K562 (cell line): Measurements from ENCODE around the gene FANK1. TPM values are rescaled to one million over a fixed set of nuclear protein-coding genes. Genes with fewer than 3 reads are reported as not detected.
A peak's percentile ranks its signal among the peaks of the same experiment; 100 is the strongest.
"Not testable (repeated sequence)": the region's sequence is repeated elsewhere in the genome, so short reads cannot be mapped to it uniquely, and the experiment has no call there.

Experiments used
- ATAC-seq: fragments of 200-7000 bp; cut with Tn5 transposase; 3 replicates; pipeline ENCODE4 v1.9.1; 2020; ENCODE audit warnings: moderate library complexity
- BruUV-seq: library from RNA; stranded (reverse); fragments of 400-500 nt; replicated peaks from 2 replicates; lab custom pipeline; 2021; lab: Mats Ljungman, UMichigan
- CTCF ChIA-PET: fragments of 300-600 bp; formaldehyde crosslinking; extraction: SDS; loops from one replicate; lab custom pipeline; 2021; ENCODE audit warnings: low intra/inter-chr PET ratio; lab: Yijun Ruan, JAX
- POLR2A ChIA-PET: fragments of 300-600, 350-650 bp; sonication (Branson Sonifier 250); formaldehyde crosslinking; extraction: SDS; loops from one replicate; lab custom pipeline; 2021; ENCODE audit warnings: antibody characterized with exemption, inconsistent platforms; lab: Yijun Ruan, JAX
- DNase-seq, 4 experiments: peaks; one replicate each; pipeline versions ENCODE4 v3.0.0 to v3.0.0-alpha.2; 2011 to 2018; ENCODE audit warnings: low spot score in 3 of 4, mixed read lengths in 3 of 4; ENCODE audit errors: extremely low read depth in 1 of 4
- FAIRE-seq: peaks from 2 replicates; lab custom pipeline; 2011; peaks lifted over from hg19 to GRCh38; lab: Jason Lieb, UNC
- H2AFZ ChIP-seq: 2 replicates; pipeline ENCODE4 v1.6.0; 2011; ENCODE audit warnings: low read depth, low read length, control low read depth, inconsistent platforms
- H3K27ac ChIP-seq: fragments of 200-600 bp; 3 replicates; pipeline ENCODE4 v1.8.0; 2011; ENCODE audit warnings: low read depth, mild to moderate bottlenecking, control low read depth, inconsistent platforms, low read length, moderate library complexity, mixed read lengths; ENCODE audit errors: extremely low read depth
- H3K27me3 ChIP-seq, 2 experiments: fragments of 300-600 bp in 1 of 2; 2 replicates in 1 of 2; 3 replicates in 1 of 2; pipeline versions ENCODE4 v1.6.0 to v1.8.0; 2011; ENCODE audit warnings: inconsistent platforms in 2 of 2, low read length in 2 of 2, mild to moderate bottlenecking in 1 of 2, mixed read lengths in 1 of 2, moderate library complexity in 1 of 2; ENCODE audit not compliant: control insufficient read depth in 2 of 2, insufficient read depth in 2 of 2
- H3K36me3 ChIP-seq: fragments of 300-600 bp; 3 replicates; pipeline ENCODE4 v1.8.0; 2011; ENCODE audit warnings: mild to moderate bottlenecking, low read length, inconsistent platforms; ENCODE audit not compliant: control insufficient read depth, insufficient read depth
- H3K4me1 ChIP-seq, 2 experiments: fragments of 200-600 bp in 1 of 2; replicated peaks in 1 of 2; 2 replicates in 1 of 2; 3 replicates in 1 of 2; pipeline versions ENCODE4 v1.5.1 to v1.8.0; 2011; ENCODE audit warnings: inconsistent platforms in 2 of 2, low read length in 2 of 2, mild to moderate bottlenecking in 1 of 2, mixed read lengths in 1 of 2, moderate library complexity in 1 of 2; ENCODE audit not compliant: control insufficient read depth in 2 of 2, insufficient read depth in 2 of 2
- H3K4me2 ChIP-seq: 2 replicates; pipeline ENCODE4 v1.6.1; 2011; ENCODE audit warnings: low read length, control low read depth, inconsistent platforms, mixed read lengths; ENCODE audit not compliant: insufficient read depth
- H3K4me3 ChIP-seq: fragments of 200-600 bp; sonication (generic), shearing (Covaris generic); 2 replicates; pipeline ENCODE4 v1.5.1; 2016; ENCODE audit warnings: control low read depth, inconsistent platforms
- H3K79me2 ChIP-seq: fragments of 200-600 bp; 3 replicates; pipeline ENCODE4 v1.8.0; 2011; ENCODE audit warnings: low read length, inconsistent platforms; ENCODE audit not compliant: control insufficient read depth, insufficient read depth
- H3K9ac ChIP-seq, 2 experiments: 2 replicates each; pipeline versions ENCODE4 v1.6.0 to v1.6.1; 2011; ENCODE audit warnings: low read depth in 2 of 2, low read length in 2 of 2, control low read depth in 1 of 2, inconsistent platforms in 1 of 2, mild to moderate bottlenecking in 1 of 2, mixed read lengths in 1 of 2; ENCODE audit not compliant: insufficient read depth in 1 of 2
- H3K9me1 ChIP-seq: one replicate; pipeline ENCODE4 v1.6.0; 2011; ENCODE audit warnings: inconsistent platforms, mild to moderate bottlenecking, low read length, moderate library complexity; ENCODE audit not compliant: control insufficient read depth, insufficient read depth
- H3K9me3 ChIP-seq: replicated peaks from 2 replicates; pipeline ENCODE4 v1.5.1; 2011; ENCODE audit warnings: low read depth, low read length, inconsistent platforms; ENCODE audit not compliant: control insufficient read depth, insufficient read depth
- H4K20me1 ChIP-seq: replicated peaks from 2 replicates; pipeline ENCODE4 v1.6.1; 2011; ENCODE audit warnings: low read length, inconsistent platforms, mixed read lengths; ENCODE audit not compliant: control insufficient read depth, insufficient read depth
- CHAMP1 ChIP-seq: fragments of 450-650 bp; IDR thresholded peaks from 2 replicates; pipeline ENCODE4 v1.6.1; 2016; ENCODE audit warnings: mild to moderate bottlenecking
- RAD21 ChIP-seq, 2 experiments: fragments of 250-450 bp in 1 of 2; fragments of 450-650 bp in 1 of 2; sonication (Bioruptor Pico) in 1 of 2; formaldehyde crosslinking in 1 of 2; IDR thresholded peaks in 1 of 2; conservative IDR thresholded peaks in 1 of 2; 2 replicates each; pipeline versions ENCODE4 v1.4.0 to v1.8.0; 2020 to 2022; ENCODE audit warnings: mild to moderate bottlenecking in 2 of 2, moderate library complexity in 1 of 2
- SMC3 ChIP-seq: conservative IDR thresholded peaks from 2 replicates; pipeline ENCODE4 v1.6.1; 2011; ENCODE audit warnings: low read depth, low read length, improper control_type of control experiment; ENCODE audit not compliant: insufficient read depth
- WHSC1 ChIP-seq: IDR thresholded peaks from one replicate; pipeline ENCODE4 v1.6.1; 2012; ENCODE audit warnings: low read length, control low read depth, inconsistent platforms
- WGBS: fragments of 100-300 bp; shearing (Covaris generic); methylation state at CpG from one replicate; pipeline ENCODE4 v1.1.6; 2016; ENCODE audit warnings: low coverage, mixed read lengths; ENCODE audit not compliant: insufficient coverage; ENCODE audit errors: missing lambda C conversion rate; 5-methylcytosine and 5-hydroxymethylcytosine counted together
- in situ Hi-C: fragments of 300-500 bp; cut with MboI; formaldehyde crosslinking; loops from 4 replicates; pipeline ENCODE4 v1.15.0; 2018; ENCODE audit warnings: inconsistent platforms, mixed read lengths
- intact Hi-C: fragments of 100-400 bp; cut with micrococcal nuclease; formaldehyde crosslinking; loops from 2 replicates; pipeline ENCODE4 v1.14.2; 2022
- polyA plus RNA-seq, 8 experiments: library from polyadenylated mRNA; depleted of rRNA in 4 of 8; stranded (reverse) in 5 of 8; unstranded in 3 of 8; fragments of >200 nt; fragmentation: Nextera tagmentation in 2 of 8; fragmentation: Illumina TruSeq in 1 of 8; extraction: Ambion mirVana in 2 of 8; extraction: Trizol in 1 of 8; gene quantifications; 2 replicates each; pipeline versions ENCODE4 v1.2.1 to v1.2.3, GENCODE V29; 2011 to 2014; ENCODE audit warnings: inconsistent platforms in 1 of 8, missing spikeins in 1 of 8
- total RNA-seq, 7 experiments: library from RNA; depleted of rRNA in 6 of 7; stranded (reverse); fragments of >200 nt in 6 of 7; fragmentation: Illumina TruSeq in 2 of 7; extraction: Trizol in 2 of 7; gene quantifications; 2 replicates each; pipeline versions ENCODE4 v1.2.1 to v1.2.3, GENCODE V29; 2011 to 2021; ENCODE audit warnings: low replicate concordance in 1 of 7
- TF ChIP-seq, protein P1 (sequence below): IDR thresholded peaks from 2 replicates; pipeline ENCODE4 v1.6.1; 2011; ENCODE audit warnings: borderline replicate concordance, low read depth, mild to moderate bottlenecking, moderate library complexity, low read length; ENCODE audit not compliant: insufficient read depth, poor library complexity, severe bottlenecking

Gene FANK1
- total and polyA plus RNA-seq, 9 of the 15 experiments (the other 6 are each of a cell fraction or from before 2014, with no cell fraction given): 0.11 to 2.3 (median 0.51) TPM; not detected in 1

DNA sequence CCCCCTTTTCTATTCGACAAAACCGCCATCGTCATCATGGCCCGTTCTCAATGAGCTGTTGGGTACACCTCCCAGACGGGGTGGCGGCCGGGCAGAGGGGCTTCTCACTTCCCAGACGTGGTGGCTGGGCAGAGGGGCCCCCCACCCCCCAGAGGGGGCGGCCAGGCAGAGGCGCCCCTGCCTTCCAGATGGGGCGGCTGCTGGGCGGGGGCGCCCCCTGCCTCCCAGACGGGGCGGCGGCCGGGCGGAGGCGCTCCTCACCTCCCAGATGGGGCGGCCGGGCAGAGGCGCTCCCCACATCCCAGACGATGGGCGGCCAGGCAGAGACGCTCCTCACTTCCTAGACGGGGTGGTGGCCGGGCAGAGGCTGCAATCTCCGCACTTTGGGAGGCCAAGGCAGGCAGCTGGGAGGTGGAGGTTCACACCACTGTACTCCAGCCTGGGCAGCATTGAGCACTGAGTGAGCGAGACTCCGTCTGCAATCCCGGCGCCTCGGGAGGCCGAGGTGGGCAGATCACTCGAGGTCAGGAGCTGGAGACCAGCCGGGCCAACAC is 73.8 kb downstream of the FANK1 start:
- H3K9ac ChIP-seq, H3K27ac ChIP-seq, POLR2A ChIA-PET, DNase-seq, FAIRE-seq, H2AFZ ChIP-seq, H3K4me1 ChIP-seq, H4K20me1 ChIP-seq, H3K4me2 ChIP-seq, H3K9me3 ChIP-seq, H3K4me3 ChIP-seq, H3K27me3 ChIP-seq, BruUV-seq, CTCF ChIA-PET, intact Hi-C loops, H3K79me2 ChIP-seq: not testable (repeated sequence)
- in situ Hi-C loops: loop anchor here (10.0 kb wide), 1 partner anchor 105 kb away; no protein-coding TSS in a partner anchor
- ATAC-seq: peak; percentile 33; the same call in 1 of the 3 replicates
- WGBS: 13% methylated on average over 5 of the region's 36 CpGs
- TF ChIP-seq RAD21 (CRISPR knock-in tag; conservative IDR thresholded peaks at IDR 0.05 in 1 of 2, IDR thresholded peaks at IDR 0.05 in 1 of 2): 0 out of 4 replicates have a peak, but pooled peaks of 1 of the 2 experiments have one; percentile 12
- TF ChIP-seq, all 486 proteins: peak for 1; not testable (repeated sequence) for 485
- H3K36me3 ChIP-seq, H3K9me1 ChIP-seq: not testable (repeated sequence)

- peak in 2 of 4 experiments; percentile 7 to 30 for DNase-seq
- peak; percentile 48 for FAIRE-seq
- POLR2A ChIA-PET: interaction anchor here (0.5 kb wide), 1 partner anchor 110 kb away, joined by 5 read pairs; no protein-coding TSS in a partner anchor
- H4K20me1 ChIP-seq: peaks cover 1% of the 10 kb centered on the region; the same call in 1 of the 2 replicates
- H3K9ac ChIP-seq: no peak overlapping the region
- in situ Hi-C loops (loop anchor here (10.0 kb wide), 1 partner anchor 112 kb away; no protein-coding TSS in a partner anchor), intact Hi-C loops (no loop called here)
- CTCF ChIA-PET: no interaction called here
- no peaks in the 10 kb centered on the region; a peak in 2 of 5 replicates for H3K4me1 ChIP-seq
- no TSS peak for BruUV-seq
- H3K4me2 ChIP-seq: no peak overlapping the region
- no peaks in the 10 kb centered on the region for H3K36me3 ChIP-seq
- no peaks in the 10 kb centered on the region for H3K9me1 ChIP-seq
- H3K27ac ChIP-seq: no peak overlapping the region
- no peak overlapping the region for H3K4me3 ChIP-seq
- peak; percentile 81 for ATAC-seq
- H2AFZ ChIP-seq: 0 out of 2 replicates have a peak overlapping the region, but pooled peaks have one; percentile 35
- H3K79me2 ChIP-seq: no peaks in the 10 kb centered on the region
- 6% methylated on average over 6 of the region's 6 CpGs for WGBS
- H3K9me3 ChIP-seq: no peaks in the 10 kb centered on the region
- peaks cover 0 to 11% of the 10 kb centered on the region in 2 experiments; a peak in 2 of 5 replicates for H3K27me3 ChIP-seq
- TF ChIP-seq, protein P1, sequence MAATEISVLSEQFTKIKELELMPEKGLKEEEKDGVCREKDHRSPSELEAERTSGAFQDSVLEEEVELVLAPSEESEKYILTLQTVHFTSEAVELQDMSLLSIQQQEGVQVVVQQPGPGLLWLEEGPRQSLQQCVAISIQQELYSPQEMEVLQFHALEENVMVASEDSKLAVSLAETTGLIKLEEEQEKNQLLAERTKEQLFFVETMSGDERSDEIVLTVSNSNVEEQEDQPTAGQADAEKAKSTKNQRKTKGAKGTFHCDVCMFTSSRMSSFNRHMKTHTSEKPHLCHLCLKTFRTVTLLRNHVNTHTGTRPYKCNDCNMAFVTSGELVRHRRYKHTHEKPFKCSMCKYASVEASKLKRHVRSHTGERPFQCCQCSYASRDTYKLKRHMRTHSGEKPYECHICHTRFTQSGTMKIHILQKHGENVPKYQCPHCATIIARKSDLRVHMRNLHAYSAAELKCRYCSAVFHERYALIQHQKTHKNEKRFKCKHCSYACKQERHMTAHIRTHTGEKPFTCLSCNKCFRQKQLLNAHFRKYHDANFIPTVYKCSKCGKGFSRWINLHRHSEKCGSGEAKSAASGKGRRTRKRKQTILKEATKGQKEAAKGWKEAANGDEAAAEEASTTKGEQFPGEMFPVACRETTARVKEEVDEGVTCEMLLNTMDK: peak; percentile 56
- TF ChIP-seq SMC3: 0 out of 2 replicates have a peak, but pooled peaks have one; percentile 18
- TF ChIP-seq WHSC1: no peak
- TF ChIP-seq CHAMP1: no peak
These were observed 80.7 kb downstream of the FANK1 start for GRCh38 chr10:125976960-125977605.
